OCI-LY7 (cell line): ENCODE results near the gene PSMD1.

Experiments
- CTCF ChIP-seq: fragments of 200-600 bp; sonication (generic); conservative IDR thresholded peaks from 2 replicates; pipeline ENCODE4 v1.5.1; 2014; ENCODE audit warnings: mild to moderate bottlenecking, antibody characterized with exemption, low read length, moderate library complexity, mixed read lengths
- EZH2phosphoT487 ChIP-seq: fragments of 200-600 bp; sonication (generic); IDR thresholded peaks from 2 replicates; pipeline ENCODE4 v1.6.1; 2018; ENCODE audit warnings: low read depth, borderline replicate concordance, mild to moderate bottlenecking, mixed run types, antibody characterized with exemption, low read length, moderate library complexity, mixed read lengths

DNA sequence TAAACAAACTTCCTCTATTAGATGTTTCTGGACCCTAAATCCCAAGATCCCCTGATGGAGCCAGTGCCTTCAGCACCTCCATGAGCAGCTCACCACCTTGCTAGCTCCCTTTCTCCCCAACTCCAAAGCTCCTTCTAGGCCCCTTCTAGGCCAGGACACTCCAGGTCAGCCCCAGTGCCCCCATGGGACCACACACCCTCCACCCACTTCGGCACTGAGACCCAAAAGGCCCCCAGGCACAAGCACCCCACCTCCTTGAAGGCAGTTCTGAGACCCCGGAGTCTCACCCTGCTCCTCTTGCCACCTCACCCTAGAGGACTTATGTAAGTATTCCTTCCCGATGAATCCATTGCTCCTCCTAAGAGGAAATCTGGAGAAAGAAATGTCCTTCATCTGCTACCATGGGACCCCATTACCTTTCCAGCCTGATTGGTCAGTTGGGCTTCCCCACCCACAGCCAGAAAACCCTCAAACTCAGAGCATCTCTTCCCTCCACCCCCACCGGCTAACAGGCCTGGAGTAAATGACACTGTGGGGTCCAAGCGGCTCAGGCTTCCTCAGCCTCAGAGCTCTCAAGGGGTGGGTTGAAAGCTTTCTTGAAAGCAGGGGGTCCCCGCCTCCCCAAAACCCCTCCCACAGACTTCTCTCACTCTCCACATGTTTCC lies 132.0 kb downstream of the PSMD1 start:
- TF ChIP-seq CTCF (no peak), EZH2phosphoT487 (no peak)
